NCI-H1048 (cell line): ENCODE measurements around the gene GDF7.

ENCODE experiments used
- DNase-seq: peaks from one replicate; lab custom pipeline; 2025; lab: John Stamatoyannopoulos, UW

Gene GDF7

DNA sequence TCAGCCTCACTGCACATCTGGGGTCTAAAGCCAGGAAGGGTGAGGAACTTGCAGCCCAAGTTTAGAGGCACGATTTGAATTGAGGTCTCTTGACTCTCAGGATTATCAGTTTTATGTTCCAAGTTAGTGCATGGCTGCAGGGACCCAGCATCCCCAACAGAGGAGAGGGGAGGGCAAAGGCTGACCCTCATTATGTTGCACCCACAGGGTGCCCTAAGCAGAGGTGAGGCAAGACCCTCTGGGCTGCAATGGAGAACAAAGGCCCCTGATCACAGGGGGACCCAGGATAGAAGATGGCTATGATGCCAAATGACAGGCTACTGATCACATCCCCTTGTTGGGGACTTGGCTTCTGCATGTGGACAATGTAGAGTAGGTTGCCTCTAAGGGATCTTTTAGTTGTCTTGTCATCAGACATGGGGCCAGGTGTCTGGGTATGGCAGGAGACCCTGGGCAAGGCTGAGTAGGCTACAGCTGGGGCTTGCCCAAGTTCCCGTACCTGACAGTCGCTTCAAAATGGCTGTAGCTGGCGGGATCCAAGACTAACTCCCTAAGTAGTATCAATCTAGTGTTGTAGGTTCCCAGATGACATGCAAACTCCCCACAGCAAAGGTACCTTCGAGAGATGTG lies 4.5 kb upstream of the GDF7 start:
- no peak for DNase-seq

DNA sequence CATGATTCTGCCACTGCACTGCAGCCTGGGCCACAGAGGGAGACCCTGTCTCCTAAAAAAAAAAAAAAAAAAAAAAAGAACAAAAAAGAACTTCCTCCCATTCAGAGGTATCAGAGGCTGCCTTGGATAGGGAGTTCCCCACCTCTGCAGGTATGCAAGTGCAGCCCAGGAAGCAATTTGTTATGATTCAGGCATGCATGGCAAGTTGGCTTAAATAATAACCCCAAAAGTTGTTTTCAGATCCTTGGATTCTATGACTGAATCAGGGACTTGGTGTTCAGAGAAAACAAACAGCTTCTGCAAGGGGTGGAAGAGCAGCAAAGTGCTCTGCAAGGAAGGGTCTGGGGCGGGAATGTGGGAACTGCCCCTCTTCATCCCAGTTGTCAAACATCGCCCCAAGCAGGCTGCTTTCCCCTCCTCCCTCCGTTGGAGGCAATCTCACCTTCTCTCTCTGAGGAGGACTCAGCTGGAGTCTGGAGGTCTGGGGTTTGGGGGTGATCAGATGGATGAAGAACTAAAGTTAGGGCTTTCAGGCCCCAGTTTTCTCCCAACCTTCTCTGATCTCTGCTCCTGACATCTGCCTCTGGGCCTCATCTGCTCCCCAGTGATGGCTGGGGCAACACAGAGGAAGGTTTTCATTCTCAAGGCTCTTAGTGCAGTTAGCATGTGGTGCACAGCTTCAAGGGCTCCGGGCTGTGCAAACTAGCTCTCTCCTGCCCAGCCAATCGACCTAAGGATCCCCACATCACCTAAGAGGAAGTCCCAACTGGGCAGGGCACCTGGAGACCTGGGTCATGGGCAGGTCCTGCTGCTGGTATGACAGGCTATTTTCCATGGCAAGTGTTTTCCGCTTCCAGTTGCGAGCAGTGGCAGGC lies 3.5 kb upstream of the GDF7 start:
- DNase-seq, result no peak

DNA sequence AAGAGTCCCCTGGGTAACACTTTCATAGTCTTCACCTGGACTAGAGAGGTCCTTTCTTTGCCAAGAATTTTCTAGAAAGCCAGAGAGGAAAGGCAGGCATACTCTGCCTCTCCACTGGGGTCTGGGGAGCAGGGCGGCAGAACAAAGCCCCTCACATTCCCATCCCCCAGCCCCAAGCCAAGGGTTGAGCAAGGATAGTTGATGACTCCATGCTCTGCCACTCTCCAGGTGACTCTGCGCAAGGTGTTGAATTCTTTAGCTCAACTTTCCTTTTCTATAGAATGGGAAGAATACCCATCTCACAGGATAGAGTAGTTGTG lies 2.9 kb upstream of the GDF7 start:
- no peak for DNase-seq

DNA sequence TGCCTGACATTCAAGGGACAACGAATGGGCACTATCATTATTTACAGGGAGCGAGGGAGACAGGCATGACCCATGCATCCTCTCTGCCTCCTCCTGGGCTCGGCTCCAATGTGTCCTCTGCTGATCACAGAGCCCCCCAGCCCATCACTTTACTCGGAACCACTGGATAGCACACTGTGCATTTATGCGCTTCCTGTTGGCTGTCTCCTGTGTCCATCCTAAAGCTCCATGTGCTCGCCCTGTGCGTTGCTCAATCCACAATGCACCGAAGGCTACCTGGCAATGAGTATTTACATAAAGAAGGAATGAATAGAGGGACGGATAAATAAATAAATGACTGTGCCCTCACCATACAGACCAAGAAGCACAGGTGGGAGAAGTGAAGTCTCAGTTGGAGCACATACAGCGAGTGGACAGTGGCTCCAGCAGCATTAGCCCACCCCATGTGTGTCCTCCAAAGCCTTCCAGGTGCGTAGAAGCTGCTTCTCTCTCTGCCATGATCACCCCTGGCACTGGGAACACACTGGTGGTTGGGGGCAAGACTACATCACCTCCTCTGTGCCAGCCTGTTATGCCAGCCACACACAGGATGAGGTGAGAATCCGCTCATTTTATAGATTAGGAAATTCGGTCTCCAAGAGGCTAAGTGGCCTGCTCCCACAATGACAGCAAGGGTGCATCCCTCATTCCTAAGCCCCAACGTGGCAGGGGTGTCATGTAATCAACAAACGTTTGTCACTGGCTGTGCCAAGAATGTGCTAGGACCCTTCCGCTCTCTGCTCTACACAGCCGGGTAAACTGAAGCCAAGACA lies 2.3 kb upstream of the GDF7 start:
- no peak for DNase-seq

DNA sequence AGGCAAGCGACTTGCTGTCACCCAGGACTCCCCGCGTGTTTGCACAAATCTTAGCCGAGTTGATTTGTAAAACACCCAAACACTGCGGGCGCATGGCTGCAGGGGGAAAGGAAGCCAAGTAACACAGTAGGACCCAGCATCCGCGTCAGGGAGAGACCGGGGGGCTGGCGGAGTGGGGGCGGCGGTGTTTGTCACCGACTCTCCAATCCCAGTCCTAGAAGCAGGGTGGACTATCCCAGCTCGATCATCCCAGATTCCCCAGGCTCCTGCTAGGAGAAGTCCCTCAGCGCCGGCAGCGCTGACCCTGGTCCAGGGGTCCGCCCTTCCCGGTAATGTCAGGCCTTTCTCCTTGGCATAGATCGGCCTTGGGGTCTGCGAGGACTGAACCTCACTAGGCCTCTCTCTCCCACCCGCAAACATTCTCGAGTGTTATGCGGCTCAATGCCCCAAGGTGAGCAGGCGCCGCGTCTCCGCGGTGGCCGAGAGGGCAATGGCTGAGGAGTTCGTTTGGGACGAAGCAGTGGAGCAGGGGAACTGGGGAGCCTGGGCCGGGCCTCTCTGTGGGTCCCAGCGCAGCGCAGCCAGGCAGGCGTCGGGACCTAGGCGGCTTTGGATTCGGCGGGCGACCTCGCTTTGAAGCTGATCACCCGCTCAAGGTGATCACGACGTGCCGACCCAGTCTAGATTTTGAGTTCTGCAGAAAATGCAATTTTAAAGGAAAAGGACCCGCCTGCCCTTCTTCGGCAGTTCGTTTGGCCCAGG lies 1.5 kb upstream of the GDF7 start:
- DNase-seq, result no peak

DNA sequence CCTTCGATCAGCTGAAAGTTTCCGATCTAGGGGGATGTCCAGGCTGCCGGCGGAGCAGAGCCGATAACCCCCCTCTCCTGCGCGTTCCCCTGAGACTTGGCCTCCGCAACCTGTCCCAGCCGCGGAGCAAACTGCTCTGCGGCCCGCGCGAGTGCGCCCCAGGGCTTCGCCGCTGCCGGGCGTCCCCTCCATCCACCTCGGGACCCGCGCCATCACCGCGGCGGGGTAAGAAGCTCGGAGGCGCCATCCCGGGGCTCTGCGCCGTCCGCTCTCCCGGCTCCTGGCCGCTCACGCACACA lies 990 bp upstream of the GDF7 start:
- no peak for DNase-seq

DNA sequence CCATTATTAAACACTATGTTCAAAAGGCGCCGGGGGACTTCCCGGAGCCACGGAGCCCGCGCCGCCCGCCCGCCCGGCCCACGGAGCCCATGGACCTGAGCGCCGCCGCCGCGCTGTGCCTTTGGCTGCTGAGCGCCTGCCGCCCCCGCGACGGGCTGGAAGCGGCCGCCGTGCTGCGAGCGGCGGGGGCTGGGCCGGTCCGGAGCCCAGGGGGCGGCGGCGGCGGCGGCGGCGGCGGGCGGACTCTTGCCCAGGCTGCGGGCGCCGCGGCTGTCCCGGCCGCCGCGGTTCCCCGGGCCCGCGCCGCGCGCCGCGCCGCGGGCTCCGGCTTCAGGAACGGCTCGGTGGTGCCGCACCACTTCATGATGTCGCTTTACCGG lies 197 bp downstream of the GDF7 start:
- DNase-seq, result no peak

DNA sequence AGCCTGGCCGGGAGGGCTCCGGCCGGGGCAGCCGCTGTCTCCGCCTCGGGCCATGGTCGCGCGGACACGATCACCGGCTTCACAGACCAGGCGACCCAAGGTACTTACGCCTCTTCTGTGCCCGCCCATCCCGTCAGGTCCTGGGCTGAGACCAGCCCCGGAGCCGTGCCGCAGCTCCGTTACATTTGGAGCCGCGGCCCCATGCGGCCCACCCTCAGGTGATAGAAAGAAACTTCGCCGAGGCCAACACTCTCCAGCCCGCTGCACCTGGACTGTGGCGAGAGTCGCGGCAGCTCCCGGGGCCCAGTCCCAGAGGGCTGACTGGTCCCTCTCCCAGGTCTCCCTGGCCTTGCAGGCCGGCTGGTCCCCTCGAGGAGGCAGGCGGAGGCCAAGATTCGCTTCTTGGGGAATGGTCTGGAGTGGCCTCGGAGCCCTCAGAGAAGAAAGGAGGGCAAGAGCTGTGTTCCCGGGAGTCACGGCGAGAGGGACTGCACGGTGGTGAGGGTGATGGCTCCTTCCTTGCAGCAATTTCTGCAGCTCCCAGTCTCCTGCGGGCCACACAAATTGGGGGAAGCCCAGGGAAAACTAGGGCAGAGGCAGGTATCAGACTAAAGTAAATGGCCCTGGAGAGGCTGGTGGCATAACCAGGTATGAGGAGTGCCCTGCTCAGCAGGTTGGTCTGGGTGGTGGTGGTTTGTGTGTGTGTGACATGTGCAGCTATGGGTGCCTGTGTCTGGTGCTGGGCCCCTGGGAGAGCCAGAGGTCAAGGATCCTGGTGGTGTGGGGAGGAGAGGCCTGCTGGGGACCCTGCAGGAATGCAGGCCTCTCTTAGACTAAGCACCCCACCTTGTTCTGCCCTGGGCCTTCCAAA lies 822 bp downstream of the GDF7 start:
- no peak for DNase-seq

DNA sequence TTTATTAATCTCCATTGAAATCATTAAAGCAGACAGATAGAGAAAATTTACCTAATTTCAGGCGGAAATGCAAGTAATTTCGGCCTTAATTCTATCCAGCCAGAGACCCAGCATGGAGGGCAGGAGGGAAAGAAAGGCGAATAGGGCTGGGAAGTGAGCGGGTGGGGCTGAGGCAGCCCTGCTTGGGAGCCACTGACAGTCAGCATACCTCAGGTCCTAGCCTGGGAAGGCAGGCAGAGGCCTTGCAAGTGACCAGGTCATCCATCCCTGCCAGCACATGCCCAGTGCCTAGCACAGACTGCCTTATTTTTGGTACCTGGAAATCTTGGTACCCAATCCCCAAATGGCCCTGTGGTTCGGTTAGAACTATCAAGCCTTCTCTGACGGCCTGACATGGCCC lies 1.5 kb downstream of the GDF7 start:
- DNase-seq, result no peak

DNA sequence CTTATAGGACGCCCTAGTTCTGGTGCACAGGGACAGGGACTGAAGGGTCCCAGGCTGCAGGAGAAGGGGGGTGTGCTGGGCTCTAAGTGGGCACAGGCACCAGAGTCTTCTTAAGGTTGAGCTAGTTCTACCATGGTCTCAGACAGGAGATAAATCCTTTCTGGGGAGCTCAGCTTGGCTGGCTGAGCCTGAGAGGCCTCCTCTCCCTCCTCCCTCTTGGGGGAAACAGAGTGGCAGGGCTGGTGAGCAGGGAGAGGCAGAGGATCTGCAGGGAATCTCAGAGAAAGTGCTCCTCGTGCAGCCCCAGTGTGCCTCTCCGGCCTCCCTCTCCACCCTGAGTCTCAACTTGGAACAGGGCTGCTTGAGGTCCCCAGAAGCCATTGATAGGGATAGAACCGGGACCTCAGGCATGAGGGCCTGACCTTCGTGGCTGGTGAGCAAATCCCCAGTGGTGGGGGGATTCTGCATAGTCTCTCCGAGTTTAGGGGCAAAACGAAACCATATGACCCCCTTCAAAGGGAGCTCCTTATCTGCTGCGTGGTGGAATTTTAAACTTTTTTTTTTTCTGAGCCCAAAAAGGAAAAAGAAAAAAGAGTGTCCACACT lies 2.0 kb downstream of the GDF7 start:
- DNase-seq, result no peak

DNA sequence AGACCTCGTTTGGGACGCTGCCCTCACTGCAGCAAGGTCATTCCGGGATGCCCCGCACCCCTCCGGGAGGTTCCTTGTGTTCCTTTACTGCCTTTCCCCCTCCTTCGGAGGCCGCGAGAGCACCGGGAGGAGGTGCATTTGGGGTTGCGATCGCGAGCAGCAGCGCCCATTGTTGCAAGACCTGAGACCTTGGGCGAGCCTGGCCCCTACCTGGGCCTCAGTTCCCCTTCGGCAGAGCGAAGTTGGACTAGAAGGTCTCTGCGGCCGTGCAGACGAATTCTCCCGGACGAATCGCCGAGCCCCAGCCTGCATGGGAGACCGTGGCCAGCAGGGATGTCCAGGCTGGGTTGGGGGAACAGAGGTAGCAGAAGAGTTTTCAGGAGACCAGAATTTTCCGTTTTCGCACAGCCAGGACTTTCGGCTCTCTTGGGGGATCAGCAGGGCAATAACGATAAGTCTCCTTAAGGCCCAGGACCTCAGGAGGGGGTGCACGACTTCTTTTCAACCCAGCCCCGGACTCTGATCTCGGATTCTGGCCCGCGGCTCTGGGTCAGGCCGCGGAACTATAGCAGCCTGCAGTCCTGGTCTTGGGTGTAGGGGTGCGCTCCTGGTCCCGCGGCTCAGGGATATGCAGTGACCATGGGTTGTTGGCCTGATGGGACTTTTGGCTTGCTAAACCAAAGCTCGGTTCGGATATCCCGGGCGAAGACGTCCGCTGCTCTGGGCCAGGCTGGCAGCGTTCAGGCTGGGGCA lies 2.8 kb downstream of the GDF7 start:
- no peak for DNase-seq

DNA sequence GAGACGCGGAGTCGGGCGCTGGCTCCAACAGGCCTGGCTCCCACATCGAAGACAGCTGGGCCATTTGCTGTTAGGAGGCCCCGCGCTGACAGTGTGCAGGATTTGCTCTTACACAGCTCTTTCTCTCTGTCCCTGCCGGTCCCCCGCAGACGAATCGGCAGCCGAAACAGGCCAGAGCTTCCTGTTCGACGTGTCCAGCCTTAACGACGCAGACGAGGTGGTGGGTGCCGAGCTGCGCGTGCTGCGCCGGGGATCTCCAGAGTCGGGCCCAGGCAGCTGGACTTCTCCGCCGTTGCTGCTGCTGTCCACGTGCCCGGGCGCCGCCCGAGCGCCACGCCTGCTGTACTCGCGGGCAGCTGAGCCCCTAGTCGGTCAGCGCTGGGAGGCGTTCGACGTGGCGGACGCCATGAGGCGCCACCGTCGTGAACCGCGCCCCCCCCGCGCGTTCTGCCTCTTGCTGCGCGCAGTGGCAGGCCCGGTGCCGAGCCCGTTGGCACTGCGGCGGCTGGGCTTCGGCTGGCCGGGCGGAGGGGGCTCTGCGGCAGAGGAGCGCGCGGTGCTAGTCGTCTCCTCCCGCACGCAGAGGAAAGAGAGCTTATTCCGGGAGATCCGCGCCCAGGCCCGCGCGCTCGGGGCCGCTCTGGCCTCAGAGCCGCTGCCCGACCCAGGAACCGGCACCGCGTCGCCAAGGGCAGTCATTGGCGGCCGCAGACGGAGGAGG lies 3.5 kb downstream of the GDF7 start:
- DNase-seq, result no peak

DNA sequence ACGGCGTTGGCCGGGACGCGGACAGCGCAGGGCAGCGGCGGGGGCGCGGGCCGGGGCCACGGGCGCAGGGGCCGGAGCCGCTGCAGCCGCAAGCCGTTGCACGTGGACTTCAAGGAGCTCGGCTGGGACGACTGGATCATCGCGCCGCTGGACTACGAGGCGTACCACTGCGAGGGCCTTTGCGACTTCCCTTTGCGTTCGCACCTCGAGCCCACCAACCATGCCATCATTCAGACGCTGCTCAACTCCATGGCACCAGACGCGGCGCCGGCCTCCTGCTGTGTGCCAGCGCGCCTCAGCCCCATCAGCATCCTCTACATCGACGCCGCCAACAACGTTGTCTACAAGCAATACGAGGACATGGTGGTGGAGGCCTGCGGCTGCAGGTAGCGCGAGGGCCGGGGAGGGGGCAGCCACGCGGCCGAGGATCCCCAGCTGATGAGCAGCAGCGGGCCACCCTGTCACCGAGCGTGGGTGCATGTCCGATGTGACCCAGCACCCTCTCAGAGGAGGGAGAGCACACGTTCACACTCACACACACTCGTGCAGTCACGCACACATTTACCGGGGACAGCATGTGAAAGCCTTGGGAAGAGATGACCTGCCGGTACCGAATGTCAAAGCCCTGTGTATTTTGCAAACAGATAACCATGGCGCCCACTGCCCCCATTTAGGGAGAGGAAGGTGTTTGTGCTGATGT lies 4.2 kb downstream of the GDF7 start:
- DNase-seq, result no peak

DNA sequence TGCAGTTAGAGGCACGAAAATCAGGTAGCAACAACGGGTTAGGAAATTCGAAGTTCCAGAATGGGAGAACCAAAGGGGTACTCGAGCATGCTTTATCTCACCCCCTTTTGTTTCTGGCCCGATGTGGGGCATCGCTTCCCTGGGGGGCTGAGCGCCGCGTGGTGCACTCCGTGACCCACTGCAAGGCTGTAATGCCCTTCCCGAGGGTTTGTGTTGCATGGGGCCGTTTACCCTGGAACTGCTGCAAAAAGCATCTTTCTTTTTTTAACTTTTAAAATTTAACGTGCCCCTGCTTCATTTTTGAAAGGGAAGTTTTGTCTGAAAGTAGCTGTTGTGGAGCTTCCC lies 4.8 kb downstream of the GDF7 start:
- DNase-seq, result no peak

DNA sequence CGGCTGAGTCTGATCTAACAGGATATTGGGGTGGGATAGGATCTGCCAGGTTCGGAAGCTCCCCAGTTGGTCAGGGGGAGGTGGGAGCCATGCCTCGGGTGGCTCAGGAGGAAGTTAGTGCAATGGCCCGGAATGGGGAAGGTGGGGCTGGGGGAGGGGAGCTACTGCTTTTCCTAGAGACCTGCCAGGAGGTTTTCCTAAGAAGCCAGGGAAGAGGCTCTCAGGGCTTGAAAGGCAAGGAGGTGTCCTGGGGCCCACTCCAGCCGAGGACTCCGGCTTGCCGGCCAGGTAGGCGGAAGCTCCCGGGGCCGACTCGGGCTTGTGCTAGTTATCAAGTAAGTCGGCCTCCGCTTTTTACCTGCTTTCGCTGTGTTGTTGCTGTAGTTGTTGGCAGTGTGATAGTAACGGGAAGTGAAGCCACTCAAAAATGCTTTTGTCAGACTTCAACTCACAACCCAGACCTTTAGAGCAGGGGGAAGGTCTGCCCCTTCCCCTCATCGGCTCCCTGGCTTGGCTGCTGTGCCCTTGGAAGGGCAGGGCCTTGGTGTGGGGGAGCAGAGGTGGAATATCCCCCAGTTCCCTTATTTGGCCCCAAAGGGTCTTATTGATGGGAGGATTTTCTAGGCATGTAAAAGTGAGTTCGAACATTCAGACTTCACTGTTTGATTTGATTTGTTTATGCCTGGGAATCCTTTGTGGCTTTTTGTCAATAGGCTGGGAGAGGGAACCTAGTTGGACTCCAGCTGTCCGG lies 5.4 kb downstream of the GDF7 start:
- DNase-seq, result no peak

DNA sequence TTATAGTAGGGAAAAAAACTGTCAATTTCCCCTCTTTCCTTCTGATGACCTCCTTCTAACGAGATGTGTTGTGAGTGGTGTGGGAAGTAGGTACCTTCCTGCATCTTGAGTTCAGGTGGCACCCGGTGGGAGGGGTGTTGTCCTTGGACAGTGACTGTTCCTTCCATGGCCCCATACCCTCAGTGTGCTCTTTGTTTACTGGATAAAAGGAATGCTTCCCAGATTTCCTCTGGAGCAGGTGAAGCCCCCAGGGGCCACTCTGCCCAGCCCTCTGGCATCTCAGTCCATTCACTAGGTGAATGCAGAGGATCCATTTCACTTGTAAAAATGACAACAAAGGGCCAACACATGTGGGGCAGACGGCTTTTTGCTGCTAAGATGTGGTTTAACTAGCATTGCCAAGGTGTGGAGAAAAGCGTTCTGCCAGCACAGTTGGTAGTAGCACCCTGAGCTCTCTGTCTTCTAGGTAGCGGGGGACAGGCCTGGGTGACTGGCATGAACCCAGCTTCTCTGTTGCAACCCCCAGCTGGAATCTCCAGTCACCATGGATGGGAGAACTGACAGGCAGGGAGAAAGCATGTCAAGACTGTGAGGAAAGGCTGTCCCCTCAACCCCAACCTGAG lies 6.9 kb downstream of the GDF7 start:
- DNase-seq, result no peak

DNA sequence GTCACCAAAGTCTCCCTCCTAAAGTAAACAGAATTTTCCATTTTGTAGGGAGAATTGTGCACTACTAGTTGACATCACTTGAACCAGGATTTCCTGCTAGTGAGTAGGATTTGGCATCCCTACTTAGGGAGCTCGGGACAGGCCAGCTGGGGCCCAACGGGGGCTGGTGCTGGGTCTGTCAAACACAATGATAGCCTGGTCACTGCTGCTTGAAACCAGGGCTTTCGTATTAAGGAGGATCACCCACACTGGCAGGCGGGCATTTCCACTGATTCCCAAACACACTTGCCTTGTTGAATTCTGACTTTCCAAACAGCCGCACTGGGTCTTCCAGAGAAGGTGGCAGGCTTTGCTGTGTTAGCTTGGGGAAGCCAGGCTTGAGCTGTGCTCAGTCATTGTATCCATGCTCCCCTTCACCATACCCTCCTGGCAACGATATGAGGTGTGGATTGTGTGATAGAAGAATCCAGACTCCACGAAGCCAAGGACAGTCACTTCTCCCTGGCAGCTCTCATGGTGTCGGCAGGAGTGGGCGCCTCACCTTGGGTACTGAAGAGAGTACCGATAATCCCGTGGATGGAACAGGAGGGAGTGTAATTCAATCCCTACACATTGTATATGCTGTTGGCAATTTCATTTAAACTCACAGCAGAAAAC lies 7.5 kb downstream of the GDF7 start:
- no peak for DNase-seq
